GM18520 (cell line): ENCODE measurements around the gene SYNM.

Source experiments
- ATAC-seq: cut with Tn5 transposase; IDR thresholded peaks from one replicate; pipeline ENCODE4 v1.9.1; 2021; ENCODE audit not compliant: unreplicated experiment

SYNM gene

GRCh38 chr15:99120050-99120777 lies 15.3 kb downstream of the SYNM start:
- ATAC-seq: no peak

- ATAC-seq: no peak
Observed at GRCh38 chr15:99121207-99121606, 16.3 kb downstream of the SYNM start.

- ATAC-seq: no peak
Observed at GRCh38 chr15:99121691-99122410, 17.0 kb downstream of the SYNM start.

GRCh38 chr15:99122831-99123712 lies 18.2 kb downstream of the SYNM start:
- ATAC-seq: no peak

- ATAC-seq: no peak
Observed at GRCh38 chr15:99123713-99124451, 19.0 kb downstream of the SYNM start.

GRCh38 chr15:99124641-99125040 lies 19.8 kb downstream of the SYNM start:
- no peak for ATAC-seq

- ATAC-seq: no peak
Observed at GRCh38 chr15:99125061-99125891, 20.4 kb downstream of the SYNM start.

GRCh38 chr15:99126131-99126588 lies 21.3 kb downstream of the SYNM start:
- no peak for ATAC-seq

GRCh38 chr15:99126930-99127329 lies 22.1 kb downstream of the SYNM start:
- ATAC-seq: no peak

GRCh38 chr15:99127773-99128172 lies 22.9 kb downstream of the SYNM start:
- ATAC-seq: no peak

- no peak for ATAC-seq
Observed at GRCh38 chr15:99128411-99128810, 23.5 kb downstream of the SYNM start.

- no peak for ATAC-seq
Observed at GRCh38 chr15:99129644-99130043, 24.8 kb downstream of the SYNM start.

- ATAC-seq: no peak
Observed at GRCh38 chr15:99130314-99130713, 25.4 kb downstream of the SYNM start.

- ATAC-seq: no peak
Observed at GRCh38 chr15:99130765-99131440, 26.0 kb downstream of the SYNM start.

- ATAC-seq: no peak
Observed at GRCh38 chr15:99131441-99132023, 26.7 kb downstream of the SYNM start.

- ATAC-seq: no peak
Observed at GRCh38 chr15:99132122-99132521, 27.2 kb downstream of the SYNM start.

GRCh38 chr15:99132634-99133287 lies 27.9 kb downstream of the SYNM start:
- ATAC-seq: no peak

GRCh38 chr15:99134317-99134821 lies 29.5 kb downstream of the SYNM start:
- ATAC-seq: no peak
